GM19438 (cell line): ENCODE results near the gene IFT122.
"Not testable (repeated sequence)": the region's sequence is repeated elsewhere in the genome, so short reads cannot be mapped to it uniquely, and the experiment has no call there.

Source experiments
- ATAC-seq: cut with Tn5 transposase; IDR thresholded peaks from one replicate; pipeline ENCODE4 v1.9.1; 2021; ENCODE audit warnings: low read depth; ENCODE audit not compliant: unreplicated experiment

Gene IFT122

GRCh38 chr3:129491794-129492193 is 51.8 kb downstream of the IFT122 start:
- ATAC-seq = no peak

GRCh38 chr3:129492691-129493090 is 52.7 kb downstream of the IFT122 start:
- no peak for ATAC-seq

- no peak for ATAC-seq
These were observed 53.2 kb downstream of the IFT122 start for GRCh38 chr3:129493206-129493605.

- not testable (repeated sequence) for ATAC-seq
These were observed 54.5 kb downstream of the IFT122 start for GRCh38 chr3:129494499-129494898.

- ATAC-seq = not testable (repeated sequence)
These were observed 55.1 kb downstream of the IFT122 start for GRCh38 chr3:129495006-129495639.

GRCh38 chr3:129497876-129498275 is 57.9 kb downstream of the IFT122 start:
- ATAC-seq = not testable (repeated sequence)

- not testable (repeated sequence) for ATAC-seq
These were observed 58.8 kb downstream of the IFT122 start for GRCh38 chr3:129498603-129499488.

- not testable (repeated sequence) for ATAC-seq
These were observed 59.7 kb downstream of the IFT122 start for GRCh38 chr3:129499604-129500333.

GRCh38 chr3:129500334-129500658 is 60.3 kb downstream of the IFT122 start:
- no peak for ATAC-seq

GRCh38 chr3:129501630-129502029 is 61.6 kb downstream of the IFT122 start:
- no peak for ATAC-seq

GRCh38 chr3:129502641-129503408 is 62.8 kb downstream of the IFT122 start:
- no peak for ATAC-seq

GRCh38 chr3:129503471-129504291 is 63.7 kb downstream of the IFT122 start:
- no peak for ATAC-seq

GRCh38 chr3:129504471-129505100 is 64.6 kb downstream of the IFT122 start:
- ATAC-seq = no peak

- ATAC-seq = no peak
These were observed 65.3 kb downstream of the IFT122 start for GRCh38 chr3:129505341-129505740.

- ATAC-seq = no peak
These were observed 66.3 kb downstream of the IFT122 start for GRCh38 chr3:129506231-129506742.

GRCh38 chr3:129507181-129507831 is 67.3 kb downstream of the IFT122 start:
- ATAC-seq = no peak

- ATAC-seq = no peak
These were observed 72.6 kb downstream of the IFT122 start for GRCh38 chr3:129512595-129512994.

GRCh38 chr3:129513705-129514104 is 73.7 kb downstream of the IFT122 start:
- ATAC-seq = no peak

GRCh38 chr3:129514110-129514509 is 74.1 kb downstream of the IFT122 start:
- no peak for ATAC-seq
